Fibroblast of mammary gland (primary cell): ENCODE measurements around the gene RASA3.

Source experiments
- DNase-seq: peaks from one replicate; pipeline ENCODE4 v3.0.0-alpha.2; 2010; ENCODE audit warnings: low read depth
- H3K4me3 ChIP-seq: 2 replicates; pipeline ENCODE4 v1.5.1; 2011; ENCODE audit warnings: low read depth, mild to moderate bottlenecking, low read length, moderate library complexity; ENCODE audit not compliant: control insufficient read depth
- CTCF ChIP-seq: conservative IDR thresholded peaks from 2 replicates; pipeline ENCODE4 v1.5.1; 2011; ENCODE audit warnings: low read depth, low read length, inconsistent platforms; ENCODE audit not compliant: control insufficient read depth, insufficient read depth

RASA3 gene

DNA sequence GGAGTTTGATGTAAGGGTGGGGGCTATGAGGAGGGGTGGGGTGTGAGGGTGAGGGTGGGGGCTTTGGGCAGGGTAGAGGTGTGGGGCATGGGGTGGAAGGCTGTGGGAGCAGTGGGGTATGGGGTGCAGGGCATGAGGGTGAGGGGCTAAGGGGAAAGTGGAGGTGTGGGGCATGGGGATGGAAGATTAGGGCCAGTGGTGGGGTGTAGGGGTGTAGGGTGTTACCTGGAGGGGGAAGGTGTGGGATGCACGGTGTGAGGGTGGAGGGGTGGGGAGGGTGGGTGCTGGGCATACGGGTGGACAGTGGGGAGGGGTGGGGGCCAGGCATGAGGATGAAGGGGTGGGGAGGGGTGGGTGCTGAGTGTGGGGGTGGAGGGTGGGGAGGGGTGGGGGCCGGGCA, 22.9 kb upstream of the RASA3 start:
- no peak for DNase-seq
- no peak for TF ChIP-seq CTCF
- H3K4me3 ChIP-seq = no peak overlapping the region

- DNase-seq = no peak
- TF ChIP-seq CTCF = no peak
- no peak overlapping the region for H3K4me3 ChIP-seq
Observed at GRCh38 chr13:114154476-114154875, 22.1 kb upstream of the RASA3 start.

- no peak overlapping the region for H3K4me3 ChIP-seq
- no peak for DNase-seq
- no peak for TF ChIP-seq CTCF
Observed at GRCh38 chr13:114153485-114154080, 21.2 kb upstream of the RASA3 start.

DNA sequence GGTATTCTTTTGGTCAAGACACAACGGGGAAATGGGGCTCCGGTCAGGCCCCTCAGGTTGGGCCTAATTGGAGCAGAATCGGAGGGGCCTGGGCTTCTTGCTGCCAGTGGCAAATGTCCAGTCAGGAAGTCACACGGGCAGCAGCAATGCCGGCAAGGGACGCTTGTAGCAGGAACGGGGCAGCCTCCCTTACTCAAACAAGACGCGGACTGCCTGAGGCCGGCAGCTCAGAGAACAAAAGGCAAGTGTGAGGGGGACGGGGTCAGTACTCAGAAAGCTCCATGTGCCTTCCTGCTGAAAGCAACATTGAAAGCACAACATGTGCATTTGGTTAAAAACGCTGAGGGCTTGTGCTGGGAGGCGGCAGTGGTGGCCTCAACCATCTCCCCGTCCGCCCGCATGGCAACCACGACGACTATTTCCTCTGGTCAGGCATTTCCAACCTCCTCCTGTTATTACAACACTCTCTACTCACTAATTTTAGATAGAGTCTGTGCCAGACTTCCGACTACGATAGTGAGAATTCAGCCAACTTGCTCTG, 20.5 kb upstream of the RASA3 start:
- DNase-seq = peak; percentile 47
- no peak overlapping the region for H3K4me3 ChIP-seq
- no peak for TF ChIP-seq CTCF

DNA sequence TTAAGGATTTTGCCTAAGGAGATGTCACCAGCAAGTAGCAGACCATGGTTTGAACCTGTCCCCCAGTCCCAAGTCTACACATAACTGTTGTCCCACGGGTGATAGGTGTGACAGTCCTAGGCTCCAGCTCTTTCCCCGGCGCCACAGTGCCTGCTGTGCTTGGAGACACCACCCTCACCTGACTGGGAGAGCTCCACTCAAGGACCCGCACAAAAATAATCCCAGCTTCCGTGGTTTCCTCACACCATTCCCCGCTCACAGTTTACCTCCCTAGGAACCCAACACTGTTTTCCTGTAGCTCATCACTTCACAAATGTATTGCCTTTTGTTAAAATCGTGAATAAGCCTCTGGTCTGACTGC, 19.8 kb upstream of the RASA3 start:
- TF ChIP-seq CTCF = no peak
- no peak for DNase-seq
- H3K4me3 ChIP-seq = no peak overlapping the region

- peak; percentile 81 for DNase-seq
- TF ChIP-seq CTCF = peak; percentile 9
- H3K4me3 ChIP-seq = no peak overlapping the region
Observed at GRCh38 chr13:114151565-114152284, 19.3 kb upstream of the RASA3 start.
